ENCODE results near the gene JARID2. TPM values are rescaled to one million over a fixed set of nuclear protein-coding genes. Genes with fewer than 3 reads are reported as not detected.

Gene JARID2
- total and polyA plus RNA-seq, 9 of the 15 experiments (the other 6 are each of a cell fraction or from before 2014, with no cell fraction given): 5.0 to 29.0 (median 15.6) TPM

- TF ChIP-seq RERE (CRISPR knock-in tag; IDR thresholded peaks at IDR 0.05; ENCODE audit: borderline replicate concordance): no peak
- no peak for TF ChIP-seq NFE2 (IDR thresholded peaks at IDR 0.05; ENCODE audit: low read depth)
- no peak for TF ChIP-seq XRCC4 (IDR thresholded peaks at IDR 0.05; ENCODE audit: extremely low read depth, insufficient read depth, insufficient read length)
- no peak for TF ChIP-seq KLF16 (IDR thresholded peaks at IDR 0.05)
- peak; percentile 92 for TF ChIP-seq ZNF592 (IDR thresholded peaks at IDR 0.05)
- TF ChIP-seq ZNF778 (CRISPR knock-in tag; IDR thresholded peaks at IDR 0.05): no peak
- TF ChIP-seq KLF10 (CRISPR knock-in tag; IDR thresholded peaks at IDR 0.05): no peak
- no peak for TF ChIP-seq RBM34 (IDR thresholded peaks at IDR 0.05; ENCODE audit: borderline replicate concordance, insufficient read depth, low read length)
- no peak for TF ChIP-seq SMC3 (conservative IDR thresholded peaks at IDR 0.05; ENCODE audit: insufficient read depth, low read depth, low read length)
- TF ChIP-seq FUS (optimal IDR thresholded peaks at IDR 0.05; ENCODE audit: low read depth, low read length): no peak
- no peak for TF ChIP-seq DPF2 (IDR thresholded peaks at IDR 0.05)
- TF ChIP-seq KLF13 (tag; IDR thresholded peaks at IDR 0.05; ENCODE audit: borderline replicate concordance, low read depth): peak; percentile 97; the same call in 1 of the 2 replicates
- no peak for TF ChIP-seq WHSC1 (IDR thresholded peaks at IDR 0.05; ENCODE audit: low read length)
- peak in 1 of 2 experiments; percentile 72 for TF ChIP-seq MAZ (CRISPR knock-in tag; conservative IDR thresholded peaks at IDR 0.05 in 1 of 2, IDR thresholded peaks at IDR 0.05 in 1 of 2)
- TF ChIP-seq ZBTB26 (CRISPR knock-in tag; IDR thresholded peaks at IDR 0.05): peak; percentile 72; the same call in 1 of the 2 replicates
Observed at GRCh38 chr6:15244620-15245360, 1.1 kb upstream of the JARID2 start (continued).

All from K562 (cell line).